HEK293 (cell line): Measurements from ENCODE around the gene ZBTB18.
A peak's percentile ranks its signal among the peaks of the same experiment; 100 is the strongest.

ENCODE experiments used
- AEBP2 ChIP-seq: fragments of 450-650 bp; formaldehyde crosslinking; IDR thresholded peaks from 2 replicates; pipeline ENCODE4 v1.5.1; 2016; ENCODE audit warnings: missing biosample characterization, missing genetic modification characterization, borderline replicate concordance
- EGR2 ChIP-seq: fragments of 450-650 bp; formaldehyde crosslinking; IDR thresholded peaks from 2 replicates; pipeline ENCODE4 v1.5.1; 2016; ENCODE audit warnings: low read depth, missing biosample characterization, missing genetic modification characterization
- GLIS2 ChIP-seq: fragments of 450-650 bp; formaldehyde crosslinking; IDR thresholded peaks from 2 replicates; pipeline ENCODE4 v1.5.1; 2016; ENCODE audit warnings: missing biosample characterization, missing genetic modification characterization
- HIC1 ChIP-seq: fragments of 450-650 bp; formaldehyde crosslinking; IDR thresholded peaks from 2 replicates; pipeline ENCODE4 v1.5.1; 2016; ENCODE audit warnings: missing biosample characterization, missing genetic modification characterization
- HOXC10 ChIP-seq: sonication (generic); formaldehyde crosslinking; IDR thresholded peaks from 2 replicates; pipeline ENCODE4 v1.8.1; 2023; ENCODE audit warnings: mild to moderate bottlenecking, missing genetic modification reagents
- SP2 ChIP-seq: fragments of 450-650 bp; formaldehyde crosslinking; IDR thresholded peaks from 2 replicates; pipeline ENCODE4 v1.5.1; 2016; ENCODE audit warnings: missing biosample characterization, missing genetic modification characterization
- TSHZ1 ChIP-seq: fragments of 450-650 bp; formaldehyde crosslinking; IDR thresholded peaks from 2 replicates; pipeline ENCODE4 v1.5.1; 2016; ENCODE audit warnings: missing biosample characterization, missing genetic modification characterization, borderline replicate concordance
- WT1 ChIP-seq: fragments of 450-650 bp; formaldehyde crosslinking; IDR thresholded peaks from 2 replicates; pipeline ENCODE4 v1.5.1; 2016; ENCODE audit warnings: missing biosample characterization, missing genetic modification characterization
- YY2 ChIP-seq: fragments of 450-650 bp; formaldehyde crosslinking; IDR thresholded peaks from 2 replicates; pipeline ENCODE4 v1.5.1; 2016; ENCODE audit warnings: missing biosample characterization, missing genetic modification characterization
- ZBTB6 ChIP-seq: fragments of 450-650 bp; formaldehyde crosslinking; IDR thresholded peaks from 2 replicates; pipeline ENCODE4 v1.5.1; 2017; ENCODE audit warnings: missing biosample characterization, missing genetic modification characterization
- ZEB2 ChIP-seq: fragments of 450-650 bp; formaldehyde crosslinking; IDR thresholded peaks from 2 replicates; pipeline ENCODE4 v1.5.1; 2016; ENCODE audit warnings: missing biosample characterization, missing genetic modification characterization
- ZFHX2 ChIP-seq: fragments of 450-650 bp; formaldehyde crosslinking; conservative IDR thresholded peaks from 2 replicates; pipeline ENCODE4 v1.5.1; 2016; ENCODE audit warnings: missing biosample characterization, missing genetic modification characterization
- ZFP3 ChIP-seq: fragments of 450-650 bp; formaldehyde crosslinking; IDR thresholded peaks from 2 replicates; pipeline ENCODE4 v1.5.1; 2016; ENCODE audit warnings: low read depth, missing biosample characterization, missing genetic modification characterization
- ZNF114 ChIP-seq: fragments of 450-650 bp; formaldehyde crosslinking; IDR thresholded peaks from 2 replicates; pipeline ENCODE4 v1.5.0; 2017; ENCODE audit warnings: missing biosample characterization, missing genetic modification characterization
- ZNF132 ChIP-seq: fragments of 450-650 bp; formaldehyde crosslinking; IDR thresholded peaks from 2 replicates; pipeline ENCODE4 v1.5.1; 2017; ENCODE audit warnings: missing biosample characterization, missing genetic modification characterization, borderline replicate concordance
- ZNF133 ChIP-seq: fragments of 450-650 bp; formaldehyde crosslinking; IDR thresholded peaks from 2 replicates; pipeline ENCODE4 v1.5.1; 2016; ENCODE audit warnings: missing biosample characterization, missing genetic modification characterization
- ZNF175 ChIP-seq: fragments of 450-650 bp; formaldehyde crosslinking; IDR thresholded peaks from 2 replicates; pipeline ENCODE4 v1.5.1; 2016; ENCODE audit warnings: missing biosample characterization, missing genetic modification characterization
- ZNF202 ChIP-seq: fragments of 450-650 bp; formaldehyde crosslinking; IDR thresholded peaks from 2 replicates; pipeline ENCODE4 v1.5.1; 2016; ENCODE audit warnings: missing biosample characterization, missing genetic modification characterization, borderline replicate concordance
- ZNF211 ChIP-seq: fragments of 450-650 bp; formaldehyde crosslinking; IDR thresholded peaks from 2 replicates; pipeline ENCODE4 v1.5.1; 2016; ENCODE audit warnings: low read depth, missing biosample characterization, missing genetic modification characterization
- ZNF23 ChIP-seq: fragments of 450-650 bp; formaldehyde crosslinking; IDR thresholded peaks from 2 replicates; pipeline ENCODE4 v1.5.1; 2016; ENCODE audit warnings: missing biosample characterization, missing genetic modification characterization, borderline replicate concordance
- ZNF302 ChIP-seq: fragments of 450-650 bp; formaldehyde crosslinking; IDR thresholded peaks from 2 replicates; pipeline ENCODE4 v1.5.1; 2016; ENCODE audit warnings: missing biosample characterization, missing genetic modification characterization, low read depth
- ZNF335 ChIP-seq: fragments of 450-650 bp; formaldehyde crosslinking; conservative IDR thresholded peaks from 2 replicates; pipeline ENCODE4 v1.5.1; 2016; ENCODE audit warnings: missing biosample characterization, missing genetic modification characterization
- ZNF394 ChIP-seq: fragments of 450-650 bp; formaldehyde crosslinking; IDR thresholded peaks from 2 replicates; pipeline ENCODE4 v1.5.1; 2016; ENCODE audit warnings: missing biosample characterization, missing genetic modification characterization, mild to moderate bottlenecking, moderate library complexity, borderline replicate concordance
- ZNF433 ChIP-seq: fragments of 450-650 bp; formaldehyde crosslinking; IDR thresholded peaks from 2 replicates; pipeline ENCODE4 v1.5.1; 2016; ENCODE audit warnings: missing biosample characterization, missing genetic modification characterization, low read depth
- ZNF473 ChIP-seq: fragments of 450-650 bp; formaldehyde crosslinking; IDR thresholded peaks from 2 replicates; pipeline ENCODE4 v1.5.1; 2017; ENCODE audit warnings: missing biosample characterization, missing genetic modification characterization
- ZNF529 ChIP-seq: fragments of 450-650 bp; formaldehyde crosslinking; IDR thresholded peaks from 2 replicates; pipeline ENCODE4 v1.5.1; 2017; ENCODE audit warnings: missing genetic modification characterization, missing biosample characterization; ENCODE audit not compliant: insufficient replicate concordance
- ZNF530 ChIP-seq: fragments of 450-650 bp; formaldehyde crosslinking; IDR thresholded peaks from 2 replicates; pipeline ENCODE4 v1.5.1; 2016; ENCODE audit warnings: low read depth, missing biosample characterization, missing genetic modification characterization
- ZNF555 ChIP-seq: fragments of 450-650 bp; formaldehyde crosslinking; conservative IDR thresholded peaks from 2 replicates; pipeline ENCODE4 v1.5.1; 2017; ENCODE audit warnings: missing biosample characterization, mild to moderate bottlenecking, missing genetic modification characterization, inconsistent platforms
- ZNF639 ChIP-seq: fragments of 450-650 bp; formaldehyde crosslinking; IDR thresholded peaks from 2 replicates; pipeline ENCODE4 v1.5.1; 2016; ENCODE audit warnings: missing biosample characterization, missing genetic modification characterization
- ZNF747 ChIP-seq: fragments of 450-650 bp; formaldehyde crosslinking; IDR thresholded peaks from 2 replicates; pipeline ENCODE4 v1.5.1; 2016; ENCODE audit warnings: missing biosample characterization, missing genetic modification characterization
- ZNF830 ChIP-seq: fragments of 450-650 bp; IDR thresholded peaks from 2 replicates; pipeline ENCODE4 v1.5.0; 2018; ENCODE audit warnings: missing biosample characterization, missing genetic modification characterization, low read depth, mild to moderate bottlenecking, moderate library complexity

Gene ZBTB18

GRCh38 chr1:244049162-244050013 lies 1.7 kb upstream of the ZBTB18 start (continued):
- TF ChIP-seq TSHZ1 (tag by site-specific recombination) (peak; percentile 47; the same call in 1 of the 2 replicates), ZNF530 (no peak), ZNF133 (tag by site-specific recombination) (no peak), AEBP2 (tag by site-specific recombination) (no peak), ZNF555 (tag by site-specific recombination) (no peak), ZNF114 (tag by site-specific recombination) (no peak), ZNF394 (peak; percentile 58), ZNF132 (tag by site-specific recombination) (no peak), ZFP3 (tag by site-specific recombination) (no peak), ZNF830 (tag by site-specific recombination) (no peak), ZNF211 (no peak), HOXC10 (CRISPR knock-in tag) (no peak), GLIS2 (tag by site-specific recombination) (peak; percentile 63; the same call in 1 of the 2 replicates), ZNF433 (tag by site-specific recombination) (no peak), ZNF529 (tag by site-specific recombination) (no peak), ZNF335 (tag by site-specific recombination) (peak; percentile 82), ZNF473 (tag by site-specific recombination) (no peak), EGR2 (tag by site-specific recombination) (peak; percentile 92), YY2 (no peak; the same call in 1 of the 2 replicates), ZNF202 (tag by site-specific recombination) (no peak), ZNF639 (no peak), ZEB2 (tag by site-specific recombination) (peak; percentile 91), HIC1 (tag by site-specific recombination) (peak; percentile 75), SP2 (tag by site-specific recombination) (peak; percentile 47), ZFHX2 (tag by site-specific recombination) (peak; percentile 92), ZNF747 (tag by site-specific recombination) (no peak), ZNF23 (tag by site-specific recombination) (no peak), ZNF302 (tag by site-specific recombination) (no peak), ZNF175 (no peak), ZBTB6 (tag by site-specific recombination) (no peak), WT1 (tag by site-specific recombination) (peak; percentile 80)
